ENCODE data around the gene LMF1.

DNA sequence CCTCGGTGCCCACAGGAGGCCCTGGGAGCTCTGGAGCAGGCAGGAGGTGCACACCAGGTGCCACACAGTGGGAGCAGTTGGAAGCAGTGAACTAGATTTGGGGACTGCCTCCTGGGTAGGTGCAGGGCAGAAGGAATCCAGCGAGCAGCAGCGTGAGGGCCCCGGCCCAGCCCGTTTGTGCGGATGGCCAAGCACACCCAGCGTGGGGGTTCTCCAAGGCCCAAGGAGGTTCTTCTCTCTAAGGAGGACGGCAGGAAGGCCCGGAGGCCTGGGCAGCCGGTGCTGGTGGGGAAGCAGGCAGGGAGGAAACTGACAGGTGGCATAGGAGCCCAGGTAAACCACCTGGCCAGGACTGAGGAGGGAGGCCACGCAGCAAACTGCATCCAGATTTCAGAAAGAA is 27.8 kb upstream of the LMF1 start:
- TF ChIP-seq ZBTB1 (CRISPR knock-in tag; IDR thresholded peaks at IDR 0.05; ENCODE audit: borderline replicate concordance, low read depth) (no peak), POLR2AphosphoS5 (IDR thresholded peaks at IDR 0.05; ENCODE audit: control insufficient read depth, insufficient read depth, low read depth, low read length) (no peak), EP300 (IDR thresholded peaks at IDR 0.05; ENCODE audit: low read length) (no peak), ZSCAN29 (IDR thresholded peaks at IDR 0.05) (no peak), MECOM (CRISPR knock-in tag; IDR thresholded peaks at IDR 0.05) (no peak), CHD2 (IDR thresholded peaks at IDR 0.05; ENCODE audit: low read depth, low read length) (no peak)
- TF ChIP-seq, protein P1, sequence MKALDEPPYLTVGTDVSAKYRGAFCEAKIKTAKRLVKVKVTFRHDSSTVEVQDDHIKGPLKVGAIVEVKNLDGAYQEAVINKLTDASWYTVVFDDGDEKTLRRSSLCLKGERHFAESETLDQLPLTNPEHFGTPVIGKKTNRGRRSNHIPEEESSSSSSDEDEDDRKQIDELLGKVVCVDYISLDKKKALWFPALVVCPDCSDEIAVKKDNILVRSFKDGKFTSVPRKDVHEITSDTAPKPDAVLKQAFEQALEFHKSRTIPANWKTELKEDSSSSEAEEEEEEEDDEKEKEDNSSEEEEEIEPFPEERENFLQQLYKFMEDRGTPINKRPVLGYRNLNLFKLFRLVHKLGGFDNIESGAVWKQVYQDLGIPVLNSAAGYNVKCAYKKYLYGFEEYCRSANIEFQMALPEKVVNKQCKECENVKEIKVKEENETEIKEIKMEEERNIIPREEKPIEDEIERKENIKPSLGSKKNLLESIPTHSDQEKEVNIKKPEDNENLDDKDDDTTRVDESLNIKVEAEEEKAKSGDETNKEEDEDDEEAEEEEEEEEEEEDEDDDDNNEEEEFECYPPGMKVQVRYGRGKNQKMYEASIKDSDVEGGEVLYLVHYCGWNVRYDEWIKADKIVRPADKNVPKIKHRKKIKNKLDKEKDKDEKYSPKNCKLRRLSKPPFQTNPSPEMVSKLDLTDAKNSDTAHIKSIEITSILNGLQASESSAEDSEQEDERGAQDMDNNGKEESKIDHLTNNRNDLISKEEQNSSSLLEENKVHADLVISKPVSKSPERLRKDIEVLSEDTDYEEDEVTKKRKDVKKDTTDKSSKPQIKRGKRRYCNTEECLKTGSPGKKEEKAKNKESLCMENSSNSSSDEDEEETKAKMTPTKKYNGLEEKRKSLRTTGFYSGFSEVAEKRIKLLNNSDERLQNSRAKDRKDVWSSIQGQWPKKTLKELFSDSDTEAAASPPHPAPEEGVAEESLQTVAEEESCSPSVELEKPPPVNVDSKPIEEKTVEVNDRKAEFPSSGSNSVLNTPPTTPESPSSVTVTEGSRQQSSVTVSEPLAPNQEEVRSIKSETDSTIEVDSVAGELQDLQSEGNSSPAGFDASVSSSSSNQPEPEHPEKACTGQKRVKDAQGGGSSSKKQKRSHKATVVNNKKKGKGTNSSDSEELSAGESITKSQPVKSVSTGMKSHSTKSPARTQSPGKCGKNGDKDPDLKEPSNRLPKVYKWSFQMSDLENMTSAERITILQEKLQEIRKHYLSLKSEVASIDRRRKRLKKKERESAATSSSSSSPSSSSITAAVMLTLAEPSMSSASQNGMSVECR (CRISPR knock-in tag; IDR thresholded peaks at IDR 0.05), result no peak
- TF ChIP-seq, protein P2, sequence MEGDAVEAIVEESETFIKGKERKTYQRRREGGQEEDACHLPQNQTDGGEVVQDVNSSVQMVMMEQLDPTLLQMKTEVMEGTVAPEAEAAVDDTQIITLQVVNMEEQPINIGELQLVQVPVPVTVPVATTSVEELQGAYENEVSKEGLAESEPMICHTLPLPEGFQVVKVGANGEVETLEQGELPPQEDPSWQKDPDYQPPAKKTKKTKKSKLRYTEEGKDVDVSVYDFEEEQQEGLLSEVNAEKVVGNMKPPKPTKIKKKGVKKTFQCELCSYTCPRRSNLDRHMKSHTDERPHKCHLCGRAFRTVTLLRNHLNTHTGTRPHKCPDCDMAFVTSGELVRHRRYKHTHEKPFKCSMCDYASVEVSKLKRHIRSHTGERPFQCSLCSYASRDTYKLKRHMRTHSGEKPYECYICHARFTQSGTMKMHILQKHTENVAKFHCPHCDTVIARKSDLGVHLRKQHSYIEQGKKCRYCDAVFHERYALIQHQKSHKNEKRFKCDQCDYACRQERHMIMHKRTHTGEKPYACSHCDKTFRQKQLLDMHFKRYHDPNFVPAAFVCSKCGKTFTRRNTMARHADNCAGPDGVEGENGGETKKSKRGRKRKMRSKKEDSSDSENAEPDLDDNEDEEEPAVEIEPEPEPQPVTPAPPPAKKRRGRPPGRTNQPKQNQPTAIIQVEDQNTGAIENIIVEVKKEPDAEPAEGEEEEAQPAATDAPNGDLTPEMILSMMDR (IDR thresholded peaks at IDR 0.05 in 2 of 3, conservative IDR thresholded peaks at IDR 0.05 in 1 of 3; ENCODE audit: insufficient read depth in 2 of 3, low read depth in 1 of 3, low read length in 3 of 3), result no peak
- TF ChIP-seq, protein P3, sequence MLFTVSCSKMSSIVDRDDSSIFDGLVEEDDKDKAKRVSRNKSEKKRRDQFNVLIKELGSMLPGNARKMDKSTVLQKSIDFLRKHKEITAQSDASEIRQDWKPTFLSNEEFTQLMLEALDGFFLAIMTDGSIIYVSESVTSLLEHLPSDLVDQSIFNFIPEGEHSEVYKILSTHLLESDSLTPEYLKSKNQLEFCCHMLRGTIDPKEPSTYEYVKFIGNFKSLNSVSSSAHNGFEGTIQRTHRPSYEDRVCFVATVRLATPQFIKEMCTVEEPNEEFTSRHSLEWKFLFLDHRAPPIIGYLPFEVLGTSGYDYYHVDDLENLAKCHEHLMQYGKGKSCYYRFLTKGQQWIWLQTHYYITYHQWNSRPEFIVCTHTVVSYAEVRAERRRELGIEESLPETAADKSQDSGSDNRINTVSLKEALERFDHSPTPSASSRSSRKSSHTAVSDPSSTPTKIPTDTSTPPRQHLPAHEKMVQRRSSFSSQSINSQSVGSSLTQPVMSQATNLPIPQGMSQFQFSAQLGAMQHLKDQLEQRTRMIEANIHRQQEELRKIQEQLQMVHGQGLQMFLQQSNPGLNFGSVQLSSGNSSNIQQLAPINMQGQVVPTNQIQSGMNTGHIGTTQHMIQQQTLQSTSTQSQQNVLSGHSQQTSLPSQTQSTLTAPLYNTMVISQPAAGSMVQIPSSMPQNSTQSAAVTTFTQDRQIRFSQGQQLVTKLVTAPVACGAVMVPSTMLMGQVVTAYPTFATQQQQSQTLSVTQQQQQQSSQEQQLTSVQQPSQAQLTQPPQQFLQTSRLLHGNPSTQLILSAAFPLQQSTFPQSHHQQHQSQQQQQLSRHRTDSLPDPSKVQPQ (CRISPR knock-in tag; IDR thresholded peaks at IDR 0.05; ENCODE audit: borderline replicate concordance), result no peak

All from K562 (cell line).